Neuronal stem cell (in vitro differentiated cells): ENCODE results near the gene EVA1A.

Experiments
- DNase-seq: peaks from one replicate; pipeline ENCODE4 v3.0.0-alpha.2; 2013; ENCODE audit warnings: low spot score
- H2AFZ ChIP-seq: one replicate; pipeline ENCODE4 v1.6.1; 2013; ENCODE audit warnings: mild to moderate bottlenecking, low read length, inconsistent platforms
- H2AK5ac ChIP-seq: 2 replicates; pipeline ENCODE4 v1.6.1; 2013; ENCODE audit warnings: low read depth, mild to moderate bottlenecking, inconsistent platforms, low read length, moderate library complexity, mixed read lengths
- H2BK120ac ChIP-seq: 2 replicates; pipeline ENCODE4 v1.6.1; 2013; ENCODE audit warnings: low read depth, mild to moderate bottlenecking, inconsistent platforms, low read length, moderate library complexity, mixed read lengths
- H2BK12ac ChIP-seq: one replicate; pipeline ENCODE4 v1.6.1; 2013; ENCODE audit warnings: low read length, inconsistent platforms
- H2BK15ac ChIP-seq: 2 replicates; pipeline ENCODE4 v1.6.1; 2013; ENCODE audit warnings: mild to moderate bottlenecking, low read length, inconsistent platforms, mixed read lengths
- H2BK5ac ChIP-seq: one replicate; pipeline ENCODE4 v1.6.1; 2013; ENCODE audit warnings: inconsistent platforms, mild to moderate bottlenecking, low read length, moderate library complexity
- H3K14ac ChIP-seq: one replicate; pipeline ENCODE4 v1.6.1; 2013; ENCODE audit warnings: low read length, inconsistent platforms
- H3K18ac ChIP-seq: 2 replicates; pipeline ENCODE4 v1.6.1; 2013; ENCODE audit warnings: low read length, inconsistent platforms
- H3K23ac ChIP-seq: 2 replicates; pipeline ENCODE4 v1.6.1; 2013; ENCODE audit warnings: low read depth, mild to moderate bottlenecking, mixed read lengths, low read length, inconsistent platforms; ENCODE audit not compliant: poor library complexity
- H3K27ac ChIP-seq: replicated peaks from 3 replicates; pipeline ENCODE4 v1.5.1; 2013; ENCODE audit warnings: low read length, inconsistent platforms
- H3K27me3 ChIP-seq, 3 experiments: 2 replicates each; pipeline ENCODE4 v1.6.1; 2013; ENCODE audit warnings: low read length in 3 of 3, mild to moderate bottlenecking in 2 of 3, inconsistent platforms in 1 of 3, low read depth in 1 of 3, mixed read lengths in 1 of 3, moderate library complexity in 1 of 3; ENCODE audit not compliant: control insufficient read depth in 3 of 3, insufficient read depth in 3 of 3
- H3K36me3 ChIP-seq, 2 donors: replicated peaks in 1 of 2; 2 replicates each; pipeline ENCODE4 v1.6.1; 2013; ENCODE audit warnings: low read length in 2 of 2; ENCODE audit not compliant: control insufficient read depth in 2 of 2, insufficient read depth in 2 of 2
- H3K4ac ChIP-seq: 2 replicates; pipeline ENCODE4 v1.6.1; 2013; ENCODE audit warnings: inconsistent platforms, mild to moderate bottlenecking, low read length, moderate library complexity
- H3K4me1 ChIP-seq, 2 donors: 1 replicate in 1 of 2; 2 replicates in 1 of 2; pipeline ENCODE4 v1.6.1; 2013; ENCODE audit warnings: low read length in 2 of 2, low read depth in 1 of 2; ENCODE audit not compliant: control insufficient read depth in 2 of 2, insufficient read depth in 1 of 2
- H3K4me2 ChIP-seq: one replicate; pipeline ENCODE4 v1.6.1; 2013; ENCODE audit warnings: mild to moderate bottlenecking, low read length, inconsistent platforms; ENCODE audit not compliant: insufficient read depth, poor library complexity, severe bottlenecking
- H3K4me3 ChIP-seq, 2 donors: 2 replicates each; pipeline ENCODE4 v1.5.1; 2013; ENCODE audit warnings: low read length in 2 of 2, mild to moderate bottlenecking in 2 of 2, inconsistent platforms in 1 of 2, moderate library complexity in 1 of 2
- H3K79me1 ChIP-seq: one replicate; pipeline ENCODE4 v1.6.1; 2013; ENCODE audit warnings: low read depth, mild to moderate bottlenecking, inconsistent platforms, low read length, moderate library complexity
- H3K9ac ChIP-seq: one replicate; pipeline ENCODE4 v1.6.1; 2013; ENCODE audit warnings: mild to moderate bottlenecking, low read depth, low read length, inconsistent platforms; ENCODE audit not compliant: poor library complexity
- H3K9me3 ChIP-seq, 2 donors: replicated peaks in 1 of 2; 2 replicates each; pipeline versions ENCODE3 to v1.6.1; 2013; ENCODE audit warnings: low read length in 2 of 2, mild to moderate bottlenecking in 2 of 2, inconsistent platforms in 1 of 2, low read depth in 1 of 2, mixed read lengths in 1 of 2, moderate library complexity in 1 of 2; ENCODE audit not compliant: control insufficient read depth in 2 of 2, insufficient read depth in 1 of 2
- H4K8ac ChIP-seq: one replicate; pipeline ENCODE4 v1.6.1; 2013; ENCODE audit warnings: low read depth, mild to moderate bottlenecking, inconsistent platforms, low read length, moderate library complexity
- H4K91ac ChIP-seq: one replicate; pipeline ENCODE4 v1.6.1; 2013; ENCODE audit warnings: low read length, low read depth, mild to moderate bottlenecking, inconsistent platforms; ENCODE audit not compliant: poor library complexity
- WGBS, 2 donors: extraction: QIAGEN DNeasy Blood & Tissue Kit; methylation state at CpG; one replicate each; pipeline ENCODE4 v1.1.7; 2013; ENCODE audit warnings: missing lambda C conversion rate in 2 of 2, mixed read lengths in 1 of 2; ENCODE audit not compliant: insufficient read length in 2 of 2, insufficient replicate concordance in 1 of 2; ENCODE audit errors: extremely low coverage in 2 of 2; 5-methylcytosine and 5-hydroxymethylcytosine counted together

Gene EVA1A

GRCh38 chr2:75484840-75485239 lies 75.9 kb downstream of the EVA1A start:
- Histone ChIP-seq H2AK5ac (no peak overlapping the region), H2BK12ac (no peak overlapping the region), H3K23ac (no peak overlapping the region), H3K4me1 (no peaks in the 10 kb centered on the region), H2BK5ac (no peak overlapping the region), H3K79me1 (no peaks in the 10 kb centered on the region), H3K18ac (no peak overlapping the region), H3K27me3 (no peaks in the 10 kb centered on the region), H4K8ac (no peak overlapping the region), H3K14ac (no peak overlapping the region), H4K91ac (no peak overlapping the region), H3K27ac (no peak overlapping the region), H2BK120ac (no peak overlapping the region), H3K4me2 (no peak overlapping the region), H3K36me3 (no peaks in the 10 kb centered on the region), H2BK15ac (no peak overlapping the region), H3K4ac (no peak overlapping the region), H3K9ac (no peak overlapping the region), H3K9me3 (no peaks in the 10 kb centered on the region), H2AFZ (no peak overlapping the region), H3K4me3 (no peak overlapping the region)
- no CpG with 5 or more reads among the region's 1 CpG for WGBS, 2 donors
- DNase-seq, result no peak

GRCh38 chr2:75483878-75484277 lies 76.9 kb downstream of the EVA1A start:
- no peak for DNase-seq
- no peak overlapping the region for H3K4me2 ChIP-seq
- H2BK15ac ChIP-seq, result no peak overlapping the region
- no peaks in the 10 kb centered on the region for H3K79me1 ChIP-seq
- no peaks in the 10 kb centered on the region for H3K4me1 ChIP-seq
- no peaks in the 10 kb centered on the region for H3K27me3 ChIP-seq
- no peak overlapping the region for H3K9ac ChIP-seq
- H2BK12ac ChIP-seq, result no peak overlapping the region
- no peak overlapping the region for H3K18ac ChIP-seq
- H3K4ac ChIP-seq, result no peak overlapping the region
- H2BK120ac ChIP-seq, result no peak overlapping the region
- WGBS, 2 donors, result no CpG with 5 or more reads among the region's 6 CpGs
- H2AFZ ChIP-seq, result no peak overlapping the region
- no peaks in the 10 kb centered on the region for H3K36me3 ChIP-seq
- H3K23ac ChIP-seq, result no peak overlapping the region
- no peak overlapping the region for H3K4me3 ChIP-seq
- no peaks in the 10 kb centered on the region for H3K9me3 ChIP-seq
- H2AK5ac ChIP-seq, result no peak overlapping the region
- no peak overlapping the region for H4K8ac ChIP-seq
- H2BK5ac ChIP-seq, result no peak overlapping the region
- no peak overlapping the region for H3K14ac ChIP-seq
- H4K91ac ChIP-seq, result no peak overlapping the region
- H3K27ac ChIP-seq, result no peak overlapping the region

- no peak for DNase-seq
- H3K4me2 ChIP-seq, result no peak overlapping the region
- no peak overlapping the region for H2AK5ac ChIP-seq
- no peak overlapping the region for H3K9ac ChIP-seq
- no peak overlapping the region for H2BK12ac ChIP-seq
- H4K8ac ChIP-seq, result no peak overlapping the region
- H2BK15ac ChIP-seq, result no peak overlapping the region
- H2BK5ac ChIP-seq, result no peak overlapping the region
- H3K27me3 ChIP-seq, result no peaks in the 10 kb centered on the region
- no peaks in the 10 kb centered on the region for H3K36me3 ChIP-seq
- no peak overlapping the region for H2BK120ac ChIP-seq
- no peaks in the 10 kb centered on the region for H3K4me1 ChIP-seq
- no peak overlapping the region for H3K4me3 ChIP-seq
- H3K18ac ChIP-seq, result no peak overlapping the region
- no peak overlapping the region for H3K27ac ChIP-seq
- no peak overlapping the region for H4K91ac ChIP-seq
- H3K79me1 ChIP-seq, result no peaks in the 10 kb centered on the region
- H2AFZ ChIP-seq, result no peak overlapping the region
- no peak overlapping the region for H3K23ac ChIP-seq
- H3K9me3 ChIP-seq, result peaks cover 0 to 7% of the 10 kb centered on the region in 2 donors
- no peak overlapping the region for H3K4ac ChIP-seq
- no peak overlapping the region for H3K14ac ChIP-seq
Measured at GRCh38 chr2:75482398-75482797, 78.3 kb downstream of the EVA1A start.

GRCh38 chr2:75480971-75481836 lies 79.5 kb downstream of the EVA1A start:
- Histone ChIP-seq H2AK5ac (no peak overlapping the region), H2AFZ (no peak overlapping the region), H3K4ac (no peak overlapping the region), H3K9ac (no peak overlapping the region), H4K8ac (no peak overlapping the region), H2BK12ac (no peak overlapping the region), H3K18ac (no peak overlapping the region), H4K91ac (no peak overlapping the region), H3K9me3 (peaks cover 0 to 7% of the 10 kb centered on the region in 2 donors), H2BK5ac (no peak overlapping the region), H3K4me3 (no peak overlapping the region), H3K27ac (no peak overlapping the region), H3K4me2 (no peak overlapping the region), H3K14ac (no peak overlapping the region), H3K27me3 (no peaks in the 10 kb centered on the region), H3K4me1 (peaks cover 5 to 10% of the 10 kb centered on the region in 2 donors), H3K36me3 (no peaks in the 10 kb centered on the region), H2BK120ac (no peak overlapping the region), H3K23ac (no peak overlapping the region), H3K79me1 (no peaks in the 10 kb centered on the region), H2BK15ac (no peak overlapping the region)
- WGBS, 2 donors, result no CpG with 5 or more reads among the region's 6 CpGs
- no peak for DNase-seq
